A673 (cell line): ENCODE results near the gene C3orf70. TPM values are rescaled to one million over a fixed set of nuclear protein-coding genes. Genes with fewer than 3 reads are reported as not detected.

Source experiments
- BruUV-seq: library from RNA; stranded (reverse); fragments of 400-500 nt; replicated peaks from 2 replicates; lab custom pipeline; 2021; lab: Mats Ljungman, UMichigan
- CTCF ChIA-PET: fragments of 300-600 bp; sonication (Branson Sonifier 250); formaldehyde crosslinking; loops from one replicate; lab custom pipeline; 2022; ENCODE audit warnings: antibody characterized with exemption; lab: Charles Lee
- POLR2A ChIA-PET: fragments of 300-600 bp; sonication (Branson Sonifier 250); formaldehyde crosslinking; loops from one replicate; lab custom pipeline; 2022; ENCODE audit warnings: antibody characterized with exemption; ENCODE audit not compliant: low non-redundant PET; lab: Charles Lee
- DNase-seq: peaks from one replicate; pipeline ENCODE4 v3.0.0-alpha.2; 2015; ENCODE audit warnings: low spot score
- H3K27ac ChIP-seq: fragments of 200-600 bp; sonication (generic); 2 replicates; pipeline ENCODE4 v1.5.1; 2016; ENCODE audit warnings: mixed run types, low read depth, mild to moderate bottlenecking, mixed read lengths, antibody characterized with exemption, low read length; ENCODE audit not compliant: poor library complexity, severe bottlenecking
- H3K27me3 ChIP-seq: fragments of 200-600 bp; sonication (generic); replicated peaks from 2 replicates; pipeline ENCODE4 v1.6.1; 2017; ENCODE audit warnings: mixed run types, low read depth, mild to moderate bottlenecking, mixed read lengths, antibody characterized with exemption, low read length; ENCODE audit not compliant: insufficient read depth, poor library complexity
- H3K36me3 ChIP-seq: fragments of 200-600 bp; sonication (generic); 2 replicates; pipeline ENCODE4 v1.6.1; 2016; ENCODE audit warnings: mixed run types, mild to moderate bottlenecking, mixed read lengths, antibody characterized with exemption, low read length; ENCODE audit not compliant: insufficient read depth, poor library complexity, severe bottlenecking
- H3K4me1 ChIP-seq: fragments of 200-600 bp; sonication (generic); 2 replicates; pipeline ENCODE4 v1.6.1; 2017; ENCODE audit warnings: mixed run types, mild to moderate bottlenecking, mixed read lengths, antibody characterized with exemption, low read length; ENCODE audit not compliant: insufficient read depth, poor library complexity, severe bottlenecking
- H3K4me3 ChIP-seq: fragments of 200-600 bp; sonication (generic); 2 replicates; pipeline ENCODE4 v1.5.1; 2016; ENCODE audit warnings: low read depth, mixed run types, mild to moderate bottlenecking, mixed read lengths, low read length; ENCODE audit not compliant: poor library complexity, severe bottlenecking
- H3K9me3 ChIP-seq: fragments of 200-600 bp; sonication (generic); 2 replicates; pipeline ENCODE4 v1.6.1; 2016; ENCODE audit warnings: mixed run types, low read depth, mild to moderate bottlenecking, mixed read lengths, antibody characterized with exemption, low read length; ENCODE audit not compliant: poor library complexity, severe bottlenecking
- EZH2 ChIP-seq: fragments of 200-600 bp; sonication (generic); IDR thresholded peaks from 2 replicates; pipeline ENCODE4 v1.6.1; 2017; ENCODE audit warnings: borderline replicate concordance, low read depth, mild to moderate bottlenecking, mixed read lengths, antibody characterized with exemption, low read length; ENCODE audit not compliant: poor library complexity, severe bottlenecking
- intact Hi-C: fragments of 100-400 bp; cut with micrococcal nuclease; formaldehyde crosslinking; loops from one replicate; pipeline ENCODE4 v1.10.0; 2022; ENCODE audit not compliant: unreplicated experiment
- total RNA-seq: library from RNA; stranded (reverse); gene quantifications from 2 replicates; pipeline ENCODE4 v1.2.3, GENCODE V29; 2021
- TF ChIP-seq, protein P1 (sequence below): fragments of 300-800, 200-600 bp; sonication (generic); conservative IDR thresholded peaks from 2 replicates; pipeline ENCODE4 v1.5.1; 2017; ENCODE audit warnings: low read depth, mild to moderate bottlenecking, antibody characterized with exemption, low read length, moderate library complexity, mixed read lengths

Gene C3orf70
- total RNA-seq, 1 experiment from 2014 or later = 0.26 TPM

DNA sequence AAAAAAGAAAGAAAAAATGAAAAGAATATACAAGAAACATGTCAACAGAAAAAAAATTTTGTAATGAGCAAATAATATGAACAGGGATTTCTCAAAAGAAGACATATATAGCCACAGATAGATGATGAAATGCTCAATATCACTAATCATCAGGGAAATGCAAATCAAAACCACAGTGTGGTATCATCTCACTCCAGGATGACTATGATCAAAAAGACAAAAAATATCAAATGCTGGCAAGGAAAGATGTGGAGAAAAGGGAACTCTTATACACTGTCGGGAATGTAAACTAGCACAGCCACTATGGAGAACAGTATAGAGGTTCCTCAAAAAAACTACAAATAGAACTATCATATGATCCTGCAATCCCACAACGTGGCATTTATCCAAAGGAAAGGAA lies 94.1 kb downstream of the C3orf70 start:
- CTCF ChIA-PET = no interaction called here

DNA sequence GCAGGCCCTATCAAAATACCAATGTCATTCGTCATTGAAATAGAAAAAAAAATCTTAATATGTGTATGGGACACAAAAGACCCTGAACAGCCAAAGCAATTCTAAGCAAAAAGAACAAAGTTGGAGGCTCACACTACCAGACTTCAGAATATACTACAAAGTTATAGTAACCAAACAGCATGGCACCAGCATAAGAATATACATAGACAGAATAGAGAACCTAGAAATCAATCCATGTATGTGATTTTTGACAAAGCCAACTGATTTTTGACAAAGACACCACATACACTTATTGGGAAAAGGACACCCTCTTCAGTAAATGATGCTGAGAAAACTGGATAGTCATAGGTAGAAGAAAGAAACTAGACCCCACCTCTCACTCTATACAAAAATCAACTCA lies 95.0 kb downstream of the C3orf70 start:
- intact Hi-C loops = no loop called here
- POLR2A ChIA-PET = no interaction called here
- BruUV-seq = no TSS peak

More for the DNA sequence above, 94.1 kb downstream of the C3orf70 start:
- no peak for DNase-seq
- intact Hi-C loops = no loop called here
- TF ChIP-seq EZH2 = no peak
- TF ChIP-seq, protein P1, sequence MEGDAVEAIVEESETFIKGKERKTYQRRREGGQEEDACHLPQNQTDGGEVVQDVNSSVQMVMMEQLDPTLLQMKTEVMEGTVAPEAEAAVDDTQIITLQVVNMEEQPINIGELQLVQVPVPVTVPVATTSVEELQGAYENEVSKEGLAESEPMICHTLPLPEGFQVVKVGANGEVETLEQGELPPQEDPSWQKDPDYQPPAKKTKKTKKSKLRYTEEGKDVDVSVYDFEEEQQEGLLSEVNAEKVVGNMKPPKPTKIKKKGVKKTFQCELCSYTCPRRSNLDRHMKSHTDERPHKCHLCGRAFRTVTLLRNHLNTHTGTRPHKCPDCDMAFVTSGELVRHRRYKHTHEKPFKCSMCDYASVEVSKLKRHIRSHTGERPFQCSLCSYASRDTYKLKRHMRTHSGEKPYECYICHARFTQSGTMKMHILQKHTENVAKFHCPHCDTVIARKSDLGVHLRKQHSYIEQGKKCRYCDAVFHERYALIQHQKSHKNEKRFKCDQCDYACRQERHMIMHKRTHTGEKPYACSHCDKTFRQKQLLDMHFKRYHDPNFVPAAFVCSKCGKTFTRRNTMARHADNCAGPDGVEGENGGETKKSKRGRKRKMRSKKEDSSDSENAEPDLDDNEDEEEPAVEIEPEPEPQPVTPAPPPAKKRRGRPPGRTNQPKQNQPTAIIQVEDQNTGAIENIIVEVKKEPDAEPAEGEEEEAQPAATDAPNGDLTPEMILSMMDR = no peak
- Histone ChIP-seq H3K27ac (no peak overlapping the region), H3K4me3 (no peak overlapping the region), H3K27me3 (no peaks in the 10 kb centered on the region), H3K36me3 (no peaks in the 10 kb centered on the region), H3K4me1 (no peaks in the 10 kb centered on the region), H3K9me3 (peaks cover 9% of the 10 kb centered on the region)
- BruUV-seq = no TSS peak
- POLR2A ChIA-PET = no interaction called here

DNA sequence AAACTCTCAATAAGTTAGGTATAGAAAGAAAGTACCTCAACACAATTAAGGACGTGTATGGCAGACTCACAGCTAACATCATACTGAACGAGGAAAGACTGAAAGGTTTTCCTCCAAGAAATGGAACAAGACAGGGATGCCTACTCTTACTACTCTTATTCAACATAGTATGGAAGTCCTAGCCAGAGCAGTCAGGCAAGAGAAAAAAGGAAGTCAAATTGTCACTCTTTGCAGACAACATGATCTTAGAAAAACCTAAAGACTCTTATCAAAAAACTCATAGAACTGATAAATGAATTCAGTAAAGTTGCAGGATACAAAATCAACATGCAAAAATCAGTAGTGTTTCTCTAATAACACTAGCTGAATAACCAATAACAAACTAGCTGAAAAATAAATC lies 96.0 kb downstream of the C3orf70 start:
- Histone ChIP-seq H3K36me3 (no peaks in the 10 kb centered on the region), H3K4me3 (no peak overlapping the region), H3K9me3 (peaks cover 9% of the 10 kb centered on the region), H3K4me1 (no peaks in the 10 kb centered on the region), H3K27ac (no peak overlapping the region), H3K27me3 (no peaks in the 10 kb centered on the region)
- intact Hi-C loops = no loop called here
- ChIA-PET CTCF (no interaction called here), POLR2A (no interaction called here)
- TF ChIP-seq, protein P1 = no peak
- no peak for TF ChIP-seq EZH2
- DNase-seq = no peak
- no TSS peak for BruUV-seq

More for the DNA sequence above, 95.0 kb downstream of the C3orf70 start:
- peaks cover 9% of the 10 kb centered on the region for H3K9me3 ChIP-seq
- TF ChIP-seq, protein P1 = no peak
- TF ChIP-seq EZH2 = no peak
- H3K4me1 ChIP-seq = no peaks in the 10 kb centered on the region
- no peak overlapping the region for H3K27ac ChIP-seq
- CTCF ChIA-PET = no interaction called here
- H3K36me3 ChIP-seq = no peaks in the 10 kb centered on the region
- H3K4me3 ChIP-seq = no peak overlapping the region
- DNase-seq = no peak
- H3K27me3 ChIP-seq = no peaks in the 10 kb centered on the region
